GF-D8 (cell line): Measurements from ENCODE around the gene PICALM.
"Not testable (repeated sequence)": the region's sequence is repeated elsewhere in the genome, so short reads cannot be mapped to it uniquely, and the experiment has no call there.

Experiments
- DNase-seq: peaks from one replicate; lab custom pipeline; 2025; lab: John Stamatoyannopoulos, UW

PICALM gene

DNA sequence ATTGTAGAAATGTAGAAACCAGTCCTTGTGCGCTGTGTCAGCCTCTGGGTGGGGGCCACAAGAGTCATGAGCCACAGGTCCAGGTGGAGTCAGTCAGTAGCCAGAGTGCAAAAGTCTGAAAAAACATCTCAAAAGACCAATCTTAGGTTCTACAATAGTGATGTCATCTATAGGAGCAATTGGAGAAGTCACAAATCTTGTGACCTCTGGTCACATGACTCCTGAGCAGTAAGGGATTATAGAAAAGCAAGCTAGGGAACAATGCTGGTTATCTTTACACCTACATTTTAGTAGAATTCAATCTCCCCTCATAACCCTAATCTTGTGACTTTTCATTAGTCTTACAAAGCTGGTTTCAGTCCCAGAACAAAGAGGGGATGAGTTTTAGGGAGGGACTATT, 131.0 kb downstream of the PICALM start:
- DNase-seq = no peak

DNA sequence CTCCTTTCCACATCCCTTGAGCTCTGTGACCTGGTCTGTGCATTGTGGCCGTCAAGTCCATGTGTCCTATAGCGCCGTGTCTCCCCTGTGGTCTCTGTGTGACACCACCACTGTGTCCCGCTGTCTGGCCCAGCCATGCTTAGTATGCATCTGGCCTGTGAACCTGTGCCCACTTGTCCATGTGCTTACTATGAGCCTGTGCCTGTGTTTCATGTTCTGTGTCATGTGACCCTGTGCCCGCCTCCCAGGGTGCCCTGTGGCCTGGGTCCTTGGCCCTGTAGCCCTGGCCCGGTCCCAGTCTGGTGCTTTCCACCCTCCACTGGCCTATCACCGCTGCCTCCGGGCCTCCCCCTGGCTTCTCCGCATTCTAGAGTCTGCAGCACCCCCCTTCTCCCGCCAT, 133.1 kb downstream of the PICALM start:
- DNase-seq = no peak

DNA sequence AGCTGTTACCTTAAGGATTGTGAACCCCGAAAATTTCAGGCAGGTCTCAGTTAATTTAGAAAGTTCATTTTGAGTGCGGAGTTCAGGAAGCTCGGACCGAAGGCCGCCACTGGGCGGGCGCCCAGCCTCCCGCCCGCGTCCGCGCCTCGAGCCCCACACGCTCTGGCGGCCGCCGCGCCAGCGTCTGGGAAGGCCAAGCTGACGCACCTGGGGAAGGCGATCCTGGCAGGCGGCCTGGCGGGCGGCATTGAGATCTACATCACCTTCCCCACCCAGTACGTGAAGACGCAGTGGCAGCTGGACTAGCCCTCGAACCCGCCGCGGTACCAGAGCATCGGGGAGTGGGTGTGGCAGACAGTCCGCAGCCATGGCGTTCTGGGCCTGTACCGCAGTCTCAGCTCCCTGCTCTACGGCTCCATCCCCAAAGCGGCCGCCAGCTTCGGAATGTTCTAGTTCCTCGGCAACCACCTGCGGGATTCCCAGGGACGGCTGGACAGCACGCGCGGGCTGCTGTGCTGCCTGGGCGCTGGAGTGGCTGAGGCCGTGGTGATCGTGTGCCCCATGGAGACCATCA, 134.2 kb downstream of the PICALM start:
- DNase-seq = no peak

DNA sequence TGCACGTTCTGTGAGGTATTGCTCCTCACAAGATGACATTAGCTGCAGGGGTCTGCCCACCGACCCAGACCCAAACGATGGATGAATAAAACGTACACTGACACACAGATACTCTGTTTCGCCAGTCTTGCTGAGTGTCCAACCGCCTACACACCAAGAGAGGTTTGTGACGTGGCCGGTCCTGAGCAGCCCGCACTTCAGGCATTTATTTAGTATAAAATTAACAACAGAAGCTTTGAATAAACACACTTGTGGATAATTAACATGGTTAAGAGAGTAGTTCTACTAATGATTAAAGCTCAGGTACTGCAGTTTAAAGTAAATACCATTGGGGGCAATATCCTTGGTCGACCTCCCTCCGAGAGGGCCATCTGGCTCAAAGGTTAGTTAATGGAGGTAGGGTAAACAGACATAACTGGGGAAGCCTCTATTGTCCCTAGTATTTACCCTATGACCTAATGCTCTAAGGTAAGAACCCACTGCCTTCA, 138.0 kb downstream of the PICALM start:
- no peak for DNase-seq

DNA sequence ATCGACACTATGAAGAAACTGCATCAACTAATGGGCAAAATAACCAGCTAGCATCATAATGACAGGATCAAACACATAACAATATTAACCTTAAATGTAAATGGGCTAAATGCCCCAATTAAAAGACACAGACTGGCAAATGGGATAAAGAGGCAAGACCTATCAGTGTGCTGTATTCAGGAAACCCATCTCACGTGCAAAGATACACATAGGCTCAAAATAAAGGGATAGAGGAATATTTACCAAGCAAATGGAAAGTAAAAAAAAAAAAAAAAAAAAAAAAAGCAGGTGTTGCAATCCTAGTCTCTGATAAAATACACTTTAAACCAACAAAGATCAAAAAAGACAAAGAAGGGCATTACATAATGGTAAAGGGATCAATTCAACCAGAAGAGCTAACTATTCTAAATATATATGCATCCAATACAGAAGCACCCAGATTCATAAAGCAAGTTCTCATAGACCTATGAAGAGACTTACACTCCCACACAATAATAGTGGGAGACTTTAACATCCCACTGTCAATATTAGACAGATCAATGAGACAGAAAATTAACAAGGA, 142.2 kb downstream of the PICALM start:
- not testable (repeated sequence) for DNase-seq

DNA sequence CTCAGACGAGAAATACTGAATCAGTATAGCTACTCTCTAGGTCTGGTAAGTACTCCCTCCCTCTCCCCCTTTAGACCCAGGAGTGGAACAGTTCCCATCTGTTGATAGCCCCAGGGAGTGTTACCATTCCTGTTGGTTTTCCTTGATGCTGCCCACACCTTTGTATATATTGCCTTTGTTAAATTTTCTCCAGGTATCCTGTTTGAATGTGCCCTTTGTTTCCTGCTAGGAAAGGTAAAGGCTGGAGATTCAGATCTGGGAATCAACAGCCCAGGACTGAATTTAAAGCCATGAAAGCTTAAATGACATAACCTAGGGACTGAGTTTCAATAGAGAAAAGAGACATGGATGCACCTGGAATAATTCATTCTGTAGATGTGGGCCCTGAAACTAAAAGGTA, 145.4 kb downstream of the PICALM start:
- DNase-seq = no peak

DNA sequence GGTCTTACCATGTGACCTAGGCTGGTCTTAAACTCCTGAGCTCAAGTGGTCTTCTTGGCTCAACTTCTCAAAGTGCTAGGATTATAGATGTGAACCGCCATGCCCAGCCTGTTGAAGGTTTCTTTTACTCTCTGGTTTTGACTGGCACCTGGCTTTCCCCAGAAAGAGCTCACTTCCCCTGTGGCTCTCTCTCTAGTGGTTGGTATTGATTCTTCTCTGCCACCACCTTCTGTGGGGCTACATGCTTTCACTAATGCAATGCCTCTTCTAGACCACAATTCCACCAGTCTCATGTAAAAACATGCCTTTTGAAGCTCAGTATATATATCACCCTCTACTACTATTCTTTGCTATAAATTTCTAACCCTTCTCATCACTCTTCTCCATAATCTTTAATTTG, 146.5 kb downstream of the PICALM start:
- DNase-seq = no peak

DNA sequence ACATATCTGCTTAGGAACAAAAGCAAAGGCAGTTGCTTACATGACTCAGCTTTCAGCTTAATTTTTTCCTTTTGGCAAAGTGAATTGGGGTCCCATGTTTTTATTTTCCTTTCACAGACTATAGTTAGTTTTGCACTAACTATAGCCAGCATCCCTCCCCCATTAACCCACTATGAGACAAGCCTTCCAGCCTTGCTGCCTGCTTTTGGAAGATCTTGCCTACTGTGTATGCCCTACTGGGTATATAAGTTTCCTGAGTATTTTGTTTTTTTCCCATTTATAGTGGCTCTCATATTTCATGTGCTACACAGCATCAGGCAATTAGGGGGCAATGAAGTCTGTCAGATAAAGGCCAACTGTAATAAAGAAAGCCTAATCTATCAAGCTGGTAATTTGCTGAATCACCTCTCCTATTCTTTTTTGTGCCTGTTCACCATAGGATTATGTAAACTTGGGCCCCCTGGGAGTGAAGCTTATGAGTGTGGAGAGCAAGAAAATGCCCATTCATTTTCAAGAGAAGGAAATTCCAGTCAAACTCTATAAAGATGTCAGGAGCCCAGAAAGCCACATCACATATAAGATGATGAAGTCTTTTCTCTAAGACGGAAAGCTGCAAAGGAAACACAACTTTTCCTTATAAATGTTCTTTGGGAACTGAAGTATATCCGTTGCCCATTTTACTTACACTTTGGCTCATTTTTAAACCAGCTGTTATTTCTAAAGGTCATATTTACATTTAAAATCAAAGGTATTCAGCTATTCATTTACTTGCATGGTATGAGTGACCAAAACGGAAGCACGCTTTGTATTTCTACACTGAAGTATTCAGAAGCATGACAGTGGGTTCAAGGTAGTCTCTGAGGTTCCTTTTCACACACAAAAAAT, 149.7 kb downstream of the PICALM start:
- DNase-seq = no peak

DNA sequence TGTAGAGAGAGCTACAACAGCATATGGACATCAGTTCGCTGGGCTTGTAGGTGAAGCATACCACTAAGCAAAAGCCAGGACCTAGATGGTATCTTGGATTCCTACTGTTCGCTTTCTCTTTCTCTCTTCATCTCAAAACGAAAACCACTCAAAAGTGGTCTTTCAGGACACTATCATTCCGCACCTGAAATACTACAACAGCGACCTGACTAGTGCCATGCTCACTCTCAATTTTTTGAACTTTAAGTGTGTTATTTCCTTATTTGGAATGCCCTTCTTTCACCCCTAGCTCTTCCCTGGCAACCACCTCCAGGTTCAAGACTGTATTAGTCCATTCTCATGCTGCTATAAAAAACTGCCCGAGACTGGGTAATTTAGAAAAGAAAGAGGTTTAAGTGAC, 154.5 kb downstream of the PICALM start:
- DNase-seq = no peak

DNA sequence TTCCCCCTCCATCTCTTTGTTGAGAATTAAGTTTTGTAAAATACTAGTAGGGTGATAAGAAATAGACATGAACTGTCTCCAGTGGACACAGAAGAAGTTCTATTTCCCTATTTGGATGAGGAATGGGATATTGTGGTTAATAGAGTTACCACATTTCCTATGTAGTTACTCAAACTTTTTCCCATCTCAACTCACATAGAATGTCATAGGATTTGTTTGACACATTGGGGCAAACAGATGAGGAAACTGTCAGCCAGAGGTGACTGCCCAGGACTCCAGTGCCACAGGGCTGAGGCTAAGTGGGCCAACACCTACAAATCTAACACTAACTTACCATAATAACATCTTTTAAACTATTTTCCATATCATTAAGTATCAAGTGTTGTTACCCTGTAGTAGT, 155.4 kb downstream of the PICALM start:
- DNase-seq = no peak

DNA sequence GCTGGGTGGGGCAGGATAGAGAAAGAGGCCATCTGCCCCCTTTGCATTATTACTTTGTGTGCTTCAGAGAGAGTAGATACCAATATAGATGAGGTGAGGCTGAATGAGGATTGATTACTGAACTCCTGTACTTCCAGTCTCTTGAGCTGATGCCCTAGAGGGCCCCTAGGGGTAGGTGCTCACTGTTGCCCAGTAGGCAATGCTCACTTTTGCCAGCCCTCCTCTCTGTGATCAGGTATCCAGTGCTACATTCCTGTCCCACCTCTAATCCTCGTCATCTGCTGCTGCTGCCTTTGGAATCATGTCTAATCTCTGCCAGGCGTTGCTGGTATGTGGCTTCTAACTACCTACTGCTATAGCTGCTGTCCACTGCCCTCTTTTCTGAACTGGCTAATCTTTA, 156.5 kb downstream of the PICALM start:
- no peak for DNase-seq
